IgD-negative memory B cell (primary cell): ENCODE data around the gene ELANE. TPM values are rescaled to one million over a fixed set of nuclear protein-coding genes. Genes with fewer than 3 reads are reported as not detected.
A peak's percentile ranks its signal among the peaks of the same experiment; 100 is the strongest.
"Not testable (repeated sequence)": the region's sequence is repeated elsewhere in the genome, so short reads cannot be mapped to it uniquely, and the experiment has no call there.

Experiments used
- H3K27ac Mint-ChIP-seq, 3 donors: one replicate each; pipeline ENCODE4 v1.8.0; 2020 to 2022; ENCODE audit warnings: mild to moderate bottlenecking in 3 of 3, mixed read lengths in 3 of 3, moderate library complexity in 1 of 3
- H3K27me3 Mint-ChIP-seq: one replicate; pipeline ENCODE4 v1.8.0; 2021; ENCODE audit warnings: mixed read lengths
- H3K36me3 Mint-ChIP-seq: one replicate; pipeline ENCODE4 v1.8.0; 2020; ENCODE audit warnings: mild to moderate bottlenecking, mixed read lengths
- H3K4me1 Mint-ChIP-seq, 3 donors: one replicate each; pipeline ENCODE4 v1.8.0; 2020 to 2022; ENCODE audit warnings: mixed read lengths in 3 of 3, mild to moderate bottlenecking in 1 of 3
- H3K4me3 Mint-ChIP-seq, 4 donors: one replicate each; pipeline ENCODE4 v1.8.0; 2020 to 2022; ENCODE audit warnings: mild to moderate bottlenecking in 4 of 4, mixed read lengths in 4 of 4, moderate library complexity in 3 of 4
- H3K9me3 Mint-ChIP-seq, 3 donors: one replicate each; pipeline ENCODE4 v1.8.0; 2020 to 2021; ENCODE audit warnings: mixed read lengths in 3 of 3, mild to moderate bottlenecking in 1 of 3
- polyA plus RNA-seq: library from polyadenylated mRNA; unstranded; fragments of 300-500 nt; fragmentation: Illumina TruSeq; gene quantifications from one replicate; pipeline ENCODE4 v1.2.3, GENCODE V29; 2021

Gene ELANE
- polyA plus RNA-seq, 1 donor from 2014 or later: not detected

- Mint-ChIP-seq H3K4me3 (no peak overlapping the region), H3K27ac (peak overlapping the region in 1 of 3 donors; percentile 69), H3K9me3 (no peaks in the 10 kb centered on the region)
Observed at GRCh38 chr19:870963-871401, 18.9 kb downstream of the ELANE start.

GRCh38 chr19:871446-872265 lies 19.6 kb downstream of the ELANE start:
- H3K9me3 Mint-ChIP-seq: no peaks in the 10 kb centered on the region
- H3K4me1 Mint-ChIP-seq: peaks cover 4 to 9% (median 6%) of the 10 kb centered on the region in 3 donors
- peaks cover 2% of the 10 kb centered on the region for H3K36me3 Mint-ChIP-seq
- H3K27me3 Mint-ChIP-seq: no peaks in the 10 kb centered on the region
- peak overlapping the region; percentile 82 to 98 (median 88) for H3K27ac Mint-ChIP-seq
- peak overlapping the region in 2 of 4 donors; percentile 79 to 90 for H3K4me3 Mint-ChIP-seq

More at GRCh38 chr19:870963-871401, 18.9 kb downstream of the ELANE start:
- peaks cover 4 to 6% (median 5%) of the 10 kb centered on the region in 3 donors for H3K4me1 Mint-ChIP-seq
- H3K27me3 Mint-ChIP-seq: no peaks in the 10 kb centered on the region
- H3K36me3 Mint-ChIP-seq: peaks cover 2% of the 10 kb centered on the region

- no peaks in the 10 kb centered on the region for H3K9me3 Mint-ChIP-seq
- peaks cover 2% of the 10 kb centered on the region for H3K36me3 Mint-ChIP-seq
- no peaks in the 10 kb centered on the region for H3K27me3 Mint-ChIP-seq
- peak overlapping the region; percentile 79 to 96 (median 92) for H3K4me3 Mint-ChIP-seq
- peaks cover 4 to 8% (median 6%) of the 10 kb centered on the region in 3 donors for H3K4me1 Mint-ChIP-seq
- H3K27ac Mint-ChIP-seq: peak overlapping the region; percentile 82 to 98 (median 95)
Observed at GRCh38 chr19:872266-872951, 20.3 kb downstream of the ELANE start.

GRCh38 chr19:873084-873483 lies 21.0 kb downstream of the ELANE start:
- Mint-ChIP-seq H3K4me3 (peak overlapping the region in 2 of 4 donors; percentile 84 to 90), H3K9me3 (no peaks in the 10 kb centered on the region), H3K36me3 (peaks cover 2% of the 10 kb centered on the region), H3K27ac (peak overlapping the region in 2 of 3 donors; percentile 82 to 98), H3K27me3 (no peaks in the 10 kb centered on the region), H3K4me1 (peaks cover 4 to 8% (median 6%) of the 10 kb centered on the region in 3 donors)

GRCh38 chr19:873561-874041 lies 21.5 kb downstream of the ELANE start:
- H3K27me3 Mint-ChIP-seq: no peaks in the 10 kb centered on the region
- peak overlapping the region in 1 of 4 donors; percentile 84 for H3K4me3 Mint-ChIP-seq
- H3K36me3 Mint-ChIP-seq: peaks cover 2% of the 10 kb centered on the region
- H3K27ac Mint-ChIP-seq: peak overlapping the region in 1 of 3 donors; percentile 82
- H3K4me1 Mint-ChIP-seq: peaks cover 4 to 8% (median 6%) of the 10 kb centered on the region in 3 donors
- H3K9me3 Mint-ChIP-seq: no peaks in the 10 kb centered on the region

- Mint-ChIP-seq H3K9me3 (no peaks in the 10 kb centered on the region), H3K27ac (peak overlapping the region in 2 of 3 donors; percentile 31 to 60), H3K36me3 (peaks cover 2% of the 10 kb centered on the region), H3K4me1 (peaks cover 4 to 8% (median 6%) of the 10 kb centered on the region in 3 donors), H3K4me3 (peak overlapping the region in 2 of 4 donors; percentile 52 to 70), H3K27me3 (no peaks in the 10 kb centered on the region)
Observed at GRCh38 chr19:875265-875879, 23.3 kb downstream of the ELANE start.

GRCh38 chr19:876089-876488 lies 24.0 kb downstream of the ELANE start:
- H3K36me3 Mint-ChIP-seq: peaks cover 2% of the 10 kb centered on the region
- no peaks in the 10 kb centered on the region for H3K9me3 Mint-ChIP-seq
- no peak overlapping the region for H3K27ac Mint-ChIP-seq
- peak overlapping the region in 1 of 4 donors; percentile 52 for H3K4me3 Mint-ChIP-seq
- H3K27me3 Mint-ChIP-seq: no peaks in the 10 kb centered on the region
- H3K4me1 Mint-ChIP-seq: peaks cover 4 to 8% (median 6%) of the 10 kb centered on the region in 3 donors

GRCh38 chr19:876780-877314 lies 24.7 kb downstream of the ELANE start:
- H3K4me3 Mint-ChIP-seq: no peak overlapping the region
- peak overlapping the region in 1 of 3 donors; percentile 28 for H3K27ac Mint-ChIP-seq
- peaks cover 2% of the 10 kb centered on the region for H3K36me3 Mint-ChIP-seq
- H3K27me3 Mint-ChIP-seq: no peaks in the 10 kb centered on the region
- H3K4me1 Mint-ChIP-seq: peaks cover 4 to 7% (median 6%) of the 10 kb centered on the region in 3 donors
- no peaks in the 10 kb centered on the region for H3K9me3 Mint-ChIP-seq

GRCh38 chr19:877992-878660 lies 26.0 kb downstream of the ELANE start:
- H3K4me1 Mint-ChIP-seq, H3K27ac Mint-ChIP-seq, H3K27me3 Mint-ChIP-seq, H3K4me3 Mint-ChIP-seq, H3K36me3 Mint-ChIP-seq, H3K9me3 Mint-ChIP-seq: not testable (repeated sequence)

- H3K9me3 Mint-ChIP-seq, H3K27ac Mint-ChIP-seq, H3K4me1 Mint-ChIP-seq, H3K36me3 Mint-ChIP-seq, H3K27me3 Mint-ChIP-seq, H3K4me3 Mint-ChIP-seq: not testable (repeated sequence)
Observed at GRCh38 chr19:878751-879561, 26.9 kb downstream of the ELANE start.

GRCh38 chr19:879711-880438 lies 27.8 kb downstream of the ELANE start:
- peaks cover 2% of the 10 kb centered on the region for H3K36me3 Mint-ChIP-seq
- H3K4me3 Mint-ChIP-seq: peak overlapping the region in 1 of 4 donors; percentile 27
- H3K27me3 Mint-ChIP-seq: no peaks in the 10 kb centered on the region
- no peaks in the 10 kb centered on the region for H3K9me3 Mint-ChIP-seq
- peaks cover 0 to 7% (median 1%) of the 10 kb centered on the region in 3 donors for H3K4me1 Mint-ChIP-seq
- no peak overlapping the region for H3K27ac Mint-ChIP-seq

GRCh38 chr19:881385-882071 lies 29.4 kb downstream of the ELANE start:
- Mint-ChIP-seq H3K4me1 (peaks cover 0 to 2% (median 0%) of the 10 kb centered on the region in 3 donors), H3K9me3 (no peaks in the 10 kb centered on the region), H3K27me3 (no peaks in the 10 kb centered on the region), H3K4me3 (no peak overlapping the region), H3K27ac (peak overlapping the region in 1 of 3 donors; percentile 74), H3K36me3 (no peaks in the 10 kb centered on the region)
